Measurements from ENCODE around the gene MAST4.

The MAST4 gene

GRCh38 chr5:67030289-67031056 is 434.3 kb downstream of the MAST4 start:
- DNase-seq (ENCODE audit: insufficient read length, low spot score) = no peak
- no peak for FAIRE-seq

GRCh38 chr5:67031057-67031443 is 434.9 kb downstream of the MAST4 start:
- DNase-seq (ENCODE audit: insufficient read length, low spot score) = no peak
- no peak for FAIRE-seq

- FAIRE-seq (no peak), DNase-seq (ENCODE audit: insufficient read length, low spot score) (no peak)
Measured at GRCh38 chr5:67031692-67032091, 435.5 kb downstream of the MAST4 start.

- FAIRE-seq = no peak
- no peak for DNase-seq (ENCODE audit: insufficient read length, low spot score)
Measured at GRCh38 chr5:67032921-67033664, 436.9 kb downstream of the MAST4 start.

- no peak for DNase-seq (ENCODE audit: insufficient read length, low spot score)
- FAIRE-seq = no peak
Measured at GRCh38 chr5:67033880-67034651, 437.9 kb downstream of the MAST4 start.

GRCh38 chr5:67035098-67035740 is 439.0 kb downstream of the MAST4 start:
- no peak for FAIRE-seq
- DNase-seq (ENCODE audit: insufficient read length, low spot score) = no peak

GRCh38 chr5:67037171-67037570 is 441.0 kb downstream of the MAST4 start:
- DNase-seq (ENCODE audit: insufficient read length, low spot score) (no peak), FAIRE-seq (no peak)

- no peak for DNase-seq (ENCODE audit: insufficient read length, low spot score)
- no peak for FAIRE-seq
Measured at GRCh38 chr5:67038817-67039603, 442.8 kb downstream of the MAST4 start.

GRCh38 chr5:67042176-67043003 is 446.2 kb downstream of the MAST4 start:
- DNase-seq (ENCODE audit: insufficient read length, low spot score) (no peak), FAIRE-seq (no peak)

- DNase-seq (ENCODE audit: insufficient read length, low spot score) = no peak
Measured at GRCh38 chr5:67043796-67044511, 447.8 kb downstream of the MAST4 start.

GRCh38 chr5:67045816-67046740 is 449.9 kb downstream of the MAST4 start:
- FAIRE-seq (no peak), DNase-seq (ENCODE audit: insufficient read length, low spot score) (no peak)

More at GRCh38 chr5:67043796-67044511, 447.8 kb downstream of the MAST4 start:
- no peak for FAIRE-seq

- DNase-seq (ENCODE audit: insufficient read length, low spot score) (no peak), FAIRE-seq (no peak)
Measured at GRCh38 chr5:67047160-67047559, 451.0 kb downstream of the MAST4 start.

GRCh38 chr5:67047616-67048015 is 451.4 kb downstream of the MAST4 start:
- no peak for FAIRE-seq
- no peak for DNase-seq (ENCODE audit: insufficient read length, low spot score)

GRCh38 chr5:67050125-67050524 is 453.9 kb downstream of the MAST4 start:
- DNase-seq (ENCODE audit: insufficient read length, low spot score) (no peak), FAIRE-seq (no peak)

GRCh38 chr5:67050635-67051034 is 454.4 kb downstream of the MAST4 start:
- FAIRE-seq (no peak), DNase-seq (ENCODE audit: insufficient read length, low spot score) (no peak)

GRCh38 chr5:67051164-67051563 is 455.0 kb downstream of the MAST4 start:
- no peak for DNase-seq (ENCODE audit: insufficient read length, low spot score)
- FAIRE-seq = no peak

GRCh38 chr5:67052034-67052433 is 455.8 kb downstream of the MAST4 start:
- FAIRE-seq (no peak), DNase-seq (ENCODE audit: insufficient read length, low spot score) (no peak)

- FAIRE-seq (no peak), DNase-seq (ENCODE audit: insufficient read length, low spot score) (no peak)
Measured at GRCh38 chr5:67053229-67053628, 457.0 kb downstream of the MAST4 start.

Measured in GM19239 (cell line).